GM23338 (cell line): ENCODE measurements around the gene KPNA2. TPM values are rescaled to one million over a fixed set of nuclear protein-coding genes. Genes with fewer than 3 reads are reported as not detected.
A peak's percentile ranks its signal among the peaks of the same experiment; 100 is the strongest.

Source experiments
- ATAC-seq: fragments of 200-7000 bp; cut with Tn5 transposase; 3 replicates; pipeline ENCODE4 v1.9.1; 2020
- DNase-seq: peaks from one replicate; pipeline ENCODE4 v3.0.0-alpha.2; 2015; ENCODE audit warnings: low spot score
- H2AFZ ChIP-seq: fragments of 200-600 bp; sonication (generic); 2 replicates; pipeline ENCODE4 v1.8.0; 2016; ENCODE audit warnings: antibody characterized with exemption, mild to moderate bottlenecking, moderate library complexity
- H3F3A ChIP-seq: fragments of 200-600 bp; sonication (generic); replicated peaks from 2 replicates; pipeline ENCODE4 v1.8.0; 2017; ENCODE audit warnings: antibody characterized with exemption, mixed run types, low read depth
- H3K27ac ChIP-seq: fragments of 200-600 bp; sonication (generic); 2 replicates; pipeline ENCODE4 v1.6.1; 2016; ENCODE audit warnings: low read depth
- H3K27me3 ChIP-seq: fragments of 200-600 bp; sonication (generic); 2 replicates; pipeline ENCODE4 v1.8.0; 2016; ENCODE audit warnings: mild to moderate bottlenecking, mixed run types, moderate library complexity; ENCODE audit not compliant: insufficient read depth
- H3K36me3 ChIP-seq: fragments of 200-600 bp; sonication (generic); 2 replicates; pipeline ENCODE4 v1.8.0; 2016; ENCODE audit warnings: mild to moderate bottlenecking; ENCODE audit not compliant: insufficient read depth
- H3K4me1 ChIP-seq: fragments of 200-600 bp; sonication (generic); 2 replicates; pipeline ENCODE4 v1.8.0; 2016; ENCODE audit warnings: mild to moderate bottlenecking, moderate library complexity; ENCODE audit not compliant: insufficient read depth
- H3K4me2 ChIP-seq: fragments of 200-600 bp; sonication (generic); 2 replicates; pipeline ENCODE4 v1.7.1; 2017; ENCODE audit warnings: mixed run types
- H3K4me3 ChIP-seq: fragments of 200-600 bp; sonication (generic); 2 replicates; pipeline ENCODE4 v1.6.1; 2016; ENCODE audit warnings: mixed run types
- H3K79me2 ChIP-seq: fragments of 200-600 bp; sonication (generic); replicated peaks from 2 replicates; pipeline ENCODE4 v1.8.0; 2017; ENCODE audit warnings: mild to moderate bottlenecking; ENCODE audit not compliant: insufficient read depth
- H3K9me2 ChIP-seq: fragments of 200-600 bp; sonication (generic); 2 replicates; pipeline ENCODE4 v1.8.0; 2017; ENCODE audit not compliant: insufficient read depth
- H4K20me1 ChIP-seq: fragments of 200-600 bp; sonication (generic); replicated peaks from 2 replicates; pipeline ENCODE4 v1.8.0; 2017; ENCODE audit warnings: mild to moderate bottlenecking; ENCODE audit not compliant: insufficient read depth
- H3K27ac Mint-ChIP-seq: 2 replicates; pipeline ENCODE4 v1.8.0; 2020; ENCODE audit warnings: inconsistent platforms, mild to moderate bottlenecking, moderate library complexity, mixed read lengths
- H3K27me3 Mint-ChIP-seq: 3 replicates; pipeline ENCODE4 v1.8.0; 2022; ENCODE audit warnings: low read depth, mild to moderate bottlenecking, moderate library complexity, mixed read lengths, inconsistent platforms; ENCODE audit not compliant: insufficient read depth, poor library complexity
- H3K36me3 Mint-ChIP-seq: 3 replicates; pipeline ENCODE4 v1.8.0; 2021; ENCODE audit warnings: low read depth, mild to moderate bottlenecking, inconsistent platforms, moderate library complexity, mixed read lengths
- H3K4me1 Mint-ChIP-seq: 3 replicates; pipeline ENCODE4 v1.8.0; 2020; ENCODE audit warnings: mild to moderate bottlenecking, inconsistent platforms, mixed read lengths
- H3K4me3 Mint-ChIP-seq: 3 replicates; pipeline ENCODE4 v1.8.0; 2021; ENCODE audit warnings: moderate library complexity, mild to moderate bottlenecking, inconsistent platforms, mixed read lengths
- H3K9me3 Mint-ChIP-seq: 3 replicates; pipeline ENCODE4 v1.8.0; 2020; ENCODE audit warnings: moderate library complexity, mild to moderate bottlenecking, inconsistent platforms, mixed read lengths
- CREB1 ChIP-seq: fragments of 250-450 bp; sonication (Bioruptor Pico); IDR thresholded peaks from 2 replicates; pipeline ENCODE4 v1.5.0; 2020; ENCODE audit warnings: low read depth, mild to moderate bottlenecking, moderate library complexity
- EZH2phosphoT487 ChIP-seq: fragments of 200-600 bp; sonication (generic); IDR thresholded peaks from one replicate; pipeline ENCODE4 v1.8.1; 2018; ENCODE audit warnings: antibody characterized with exemption; ENCODE audit not compliant: unreplicated experiment
- JUNB ChIP-seq: IDR thresholded peaks from one replicate; pipeline ENCODE4 v1.6.1; 2016; ENCODE audit warnings: antibody characterized with exemption; ENCODE audit not compliant: unreplicated experiment
- NANOG ChIP-seq: IDR thresholded peaks from 2 replicates; pipeline ENCODE4 v1.6.1; 2016; ENCODE audit warnings: antibody characterized with exemption, borderline replicate concordance
- POLR2AphosphoS5 ChIP-seq: IDR thresholded peaks from 2 replicates; pipeline ENCODE4 v1.6.1; 2016; ENCODE audit warnings: antibody characterized with exemption, low read depth
- REST ChIP-seq: IDR thresholded peaks from one replicate; pipeline ENCODE4 v1.6.1; 2018; ENCODE audit warnings: antibody characterized with exemption; ENCODE audit not compliant: unreplicated experiment
- STAT1 ChIP-seq: IDR thresholded peaks from one replicate; pipeline ENCODE4 v1.6.1; 2016; ENCODE audit warnings: antibody characterized with exemption; ENCODE audit not compliant: unreplicated experiment
- ZNF114 ChIP-seq: fragments of 250-450 bp; sonication (Bioruptor Pico); IDR thresholded peaks from 2 replicates; pipeline ENCODE4 v1.5.0; 2020; ENCODE audit warnings: mild to moderate bottlenecking, moderate library complexity
- ZNF331 ChIP-seq: fragments of 250-450 bp; sonication (Bioruptor Pico); IDR thresholded peaks from 2 replicates; pipeline ENCODE4 v1.5.0; 2020; ENCODE audit warnings: low read depth, mild to moderate bottlenecking, moderate library complexity
- polyA plus RNA-seq: library from polyadenylated mRNA; unstranded; fragments of >200 nt; fragmentation: Nextera tagmentation; extraction: Ambion mirVana; gene quantifications from 2 replicates; pipeline ENCODE4 v1.2.1, GENCODE V29; 2016
- total RNA-seq: library from RNA; depleted of rRNA; stranded (reverse); fragments of >200 nt; shearing (Covaris generic); gene quantifications from 2 replicates; pipeline ENCODE4 v1.2.3, GENCODE V29; 2014
- TF ChIP-seq, protein P1 (sequence below): fragments of 250-450 bp; sonication (Bioruptor Pico); IDR thresholded peaks from 2 replicates; pipeline ENCODE4 v1.5.0; 2020; ENCODE audit warnings: mild to moderate bottlenecking, moderate library complexity

Gene KPNA2
- total and polyA plus RNA-seq, 2 experiments from 2014 or later, result 375 to 442 TPM

GRCh38 chr17:68013385-68013784, 22.1 kb upstream of the KPNA2 start (continued):
- TF ChIP-seq, protein P1, sequence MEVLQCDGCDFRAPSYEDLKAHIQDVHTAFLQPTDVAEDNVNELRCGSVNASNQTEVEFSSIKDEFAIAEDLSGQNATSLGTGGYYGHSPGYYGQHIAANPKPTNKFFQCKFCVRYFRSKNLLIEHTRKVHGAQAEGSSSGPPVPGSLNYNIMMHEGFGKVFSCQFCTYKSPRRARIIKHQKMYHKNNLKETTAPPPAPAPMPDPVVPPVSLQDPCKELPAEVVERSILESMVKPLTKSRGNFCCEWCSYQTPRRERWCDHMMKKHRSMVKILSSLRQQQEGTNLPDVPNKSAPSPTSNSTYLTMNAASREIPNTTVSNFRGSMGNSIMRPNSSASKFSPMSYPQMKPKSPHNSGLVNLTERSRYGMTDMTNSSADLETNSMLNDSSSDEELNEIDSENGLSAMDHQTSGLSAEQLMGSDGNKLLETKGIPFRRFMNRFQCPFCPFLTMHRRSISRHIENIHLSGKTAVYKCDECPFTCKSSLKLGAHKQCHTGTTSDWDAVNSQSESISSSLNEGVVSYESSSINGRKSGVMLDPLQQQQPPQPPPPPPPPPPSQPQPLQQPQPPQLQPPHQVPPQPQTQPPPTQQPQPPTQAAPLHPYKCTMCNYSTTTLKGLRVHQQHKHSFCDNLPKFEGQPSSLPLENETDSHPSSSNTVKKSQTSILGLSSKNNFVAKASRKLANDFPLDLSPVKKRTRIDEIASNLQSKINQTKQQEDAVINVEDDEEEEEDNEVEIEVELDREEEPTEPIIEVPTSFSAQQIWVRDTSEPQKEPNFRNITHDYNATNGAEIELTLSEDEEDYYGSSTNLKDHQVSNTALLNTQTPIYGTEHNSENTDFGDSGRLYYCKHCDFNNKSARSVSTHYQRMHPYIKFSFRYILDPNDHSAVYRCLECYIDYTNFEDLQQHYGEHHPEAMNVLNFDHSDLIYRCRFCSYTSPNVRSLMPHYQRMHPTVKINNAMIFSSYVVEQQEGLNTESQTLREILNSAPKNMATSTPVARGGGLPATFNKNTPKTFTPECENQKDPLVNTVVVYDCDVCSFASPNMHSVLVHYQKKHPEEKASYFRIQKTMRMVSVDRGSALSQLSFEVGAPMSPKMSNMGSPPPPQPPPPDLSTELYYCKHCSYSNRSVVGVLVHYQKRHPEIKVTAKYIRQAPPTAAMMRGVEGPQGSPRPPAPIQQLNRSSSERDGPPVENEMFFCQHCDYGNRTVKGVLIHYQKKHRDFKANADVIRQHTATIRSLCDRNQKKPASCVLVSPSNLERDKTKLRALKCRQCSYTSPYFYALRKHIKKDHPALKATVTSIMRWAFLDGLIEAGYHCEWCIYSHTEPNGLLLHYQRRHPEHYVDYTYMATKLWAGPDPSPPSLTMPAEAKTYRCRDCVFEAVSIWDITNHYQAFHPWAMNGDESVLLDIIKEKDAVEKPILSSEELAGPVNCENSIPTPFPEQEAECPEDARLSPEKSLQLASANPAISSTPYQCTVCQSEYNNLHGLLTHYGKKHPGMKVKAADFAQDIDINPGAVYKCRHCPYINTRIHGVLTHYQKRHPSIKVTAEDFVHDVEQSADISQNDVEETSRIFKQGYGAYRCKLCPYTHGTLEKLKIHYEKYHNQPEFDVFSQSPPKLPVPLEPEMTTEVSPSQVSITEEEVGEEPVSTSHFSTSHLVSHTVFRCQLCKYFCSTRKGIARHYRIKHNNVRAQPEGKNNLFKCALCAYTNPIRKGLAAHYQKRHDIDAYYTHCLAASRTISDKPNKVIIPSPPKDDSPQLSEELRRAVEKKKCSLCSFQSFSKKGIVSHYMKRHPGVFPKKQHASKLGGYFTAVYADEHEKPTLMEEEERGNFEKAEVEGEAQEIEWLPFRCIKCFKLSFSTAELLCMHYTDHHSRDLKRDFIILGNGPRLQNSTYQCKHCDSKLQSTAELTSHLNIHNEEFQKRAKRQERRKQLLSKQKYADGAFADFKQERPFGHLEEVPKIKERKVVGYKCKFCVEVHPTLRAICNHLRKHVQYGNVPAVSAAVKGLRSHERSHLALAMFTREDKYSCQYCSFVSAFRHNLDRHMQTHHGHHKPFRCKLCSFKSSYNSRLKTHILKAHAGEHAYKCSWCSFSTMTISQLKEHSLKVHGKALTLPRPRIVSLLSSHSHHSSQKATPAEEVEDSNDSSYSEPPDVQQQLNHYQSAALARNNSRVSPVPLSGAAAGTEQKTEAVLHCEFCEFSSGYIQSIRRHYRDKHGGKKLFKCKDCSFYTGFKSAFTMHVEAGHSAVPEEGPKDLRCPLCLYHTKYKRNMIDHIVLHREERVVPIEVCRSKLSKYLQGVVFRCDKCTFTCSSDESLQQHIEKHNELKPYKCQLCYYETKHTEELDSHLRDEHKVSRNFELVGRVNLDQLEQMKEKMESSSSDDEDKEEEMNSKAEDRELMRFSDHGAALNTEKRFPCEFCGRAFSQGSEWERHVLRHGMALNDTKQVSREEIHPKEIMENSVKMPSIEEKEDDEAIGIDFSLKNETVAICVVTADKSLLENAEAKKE (CRISPR knock-in tag), result no peak
- TF ChIP-seq ZNF114 (no peak), NANOG (no peak), STAT1 (no peak)

GRCh38 chr17:68015081-68015723, 20.3 kb upstream of the KPNA2 start:
- no peak for ATAC-seq

More at GRCh38 chr17:68015081-68015723, 20.3 kb upstream of the KPNA2 start:
- H3K4me2 ChIP-seq, result no peak overlapping the region
- no peak overlapping the region for H2AFZ ChIP-seq
- TF ChIP-seq CREB1 (CRISPR knock-in tag) (no peak), JUNB (no peak), EZH2phosphoT487 (no peak), NANOG (no peak), ZNF331 (CRISPR knock-in tag) (no peak), POLR2AphosphoS5 (no peak), ZNF114 (no peak), REST (no peak)
- no peaks in the 10 kb centered on the region for H3K4me1 ChIP-seq
- 0 out of 2 replicates have a peak overlapping the region, but pooled peaks have one; percentile 9 for H3K27ac ChIP-seq
- Mint-ChIP-seq H3K9me3 (peaks cover 5% of the 10 kb centered on the region; the same call in 2 of the 3 replicates), H3K4me1 (0 out of 3 replicates have a peak, but pooled peaks cover 3% of the 10 kb centered on the region), H3K4me3 (no peak overlapping the region), H3K36me3 (no peaks in the 10 kb centered on the region; the same call in 2 of the 3 replicates), H3K27me3 (peaks cover 31% of the 10 kb centered on the region), H3K27ac (no peak overlapping the region)
- H3K79me2 ChIP-seq, result no peaks in the 10 kb centered on the region
- no peaks in the 10 kb centered on the region for H3K36me3 ChIP-seq
- no peaks in the 10 kb centered on the region for H3K9me2 ChIP-seq
- H3K4me3 ChIP-seq, result no peak overlapping the region
- H4K20me1 ChIP-seq, result no peaks in the 10 kb centered on the region
- DNase-seq, result no peak
- H3K27me3 ChIP-seq, result no peaks in the 10 kb centered on the region
- H3F3A ChIP-seq, result 0 out of 2 replicates have a peak, but pooled peaks cover 2% of the 10 kb centered on the region
